K562 treated with DMSO at 1 percent for 4 hours (cell line): ENCODE results near the gene ALOX15. TPM values are rescaled to one million over a fixed set of nuclear protein-coding genes. Genes with fewer than 3 reads are reported as not detected.

Experiments
- total RNA-seq: library from RNA; unstranded; fragments of 300-600 nt; gene quantifications from 2 replicates; pipeline ENCODE4 v1.2.3, GENCODE V29; 2022; ENCODE audit not compliant: insufficient read depth

ALOX15 gene
- total RNA-seq: not detected in 2 replicates

GRCh38 chr17:4641297-4642195 lies at the start of gene ALOX15:
TSS of gene ALOX15 (minus strand) at chr17:4641678. CDS start at chr17:4641651, 27 bp downstream.

GRCh38 chr17:4584101-4584916 lies 57.2 kb downstream of the ALOX15 start, which contains the start of gene SMTNL2:
TSS of gene SMTNL2 (plus strand) at chr17:4584529. CDS start at chr17:4584606, 77 bp downstream.

Other genes starting within 250 kb of the ALOX15 start
- gene SPNS3, start 207.7 kb downstream of the ALOX15 start, total RNA-seq: not detected in 2 replicates
- gene SPNS2, start 142.8 kb downstream of the ALOX15 start, total RNA-seq: not detected in 2 replicates
- gene MYBBP1A, start 86.3 kb downstream of the ALOX15 start, total RNA-seq: 14.2 and 18.0 TPM in 2 replicates
- not detected in 2 replicates for gene GGT6, start 81.1 kb downstream of the ALOX15 start, total RNA-seq
- not detected in 2 replicates for gene SMTNL2, start 57.1 kb downstream of the ALOX15 start, total RNA-seq
- 37.2 and 38.9 TPM in 2 replicates for gene PELP1, start 62.5 kb upstream of the ALOX15 start, total RNA-seq
- gene ARRB2, start 69.0 kb upstream of the ALOX15 start, total RNA-seq: 18.1 and 20.6 TPM in 2 replicates
- 4.9 and 10.5 TPM in 2 replicates for gene MED11, start 89.8 kb upstream of the ALOX15 start, total RNA-seq
- not detected in 2 replicates for gene ZMYND15, start 98.2 kb upstream of the ALOX15 start, total RNA-seq
- gene CXCL16, start 98.2 kb upstream of the ALOX15 start, total RNA-seq: not detected in 2 replicates
- gene TM4SF5, start 130.2 kb upstream of the ALOX15 start, total RNA-seq: not detected in 2 replicates
- not detected in 2 replicates for gene VMO1, start 144.7 kb upstream of the ALOX15 start, total RNA-seq
- gene GLTPD2, start 147.3 kb upstream of the ALOX15 start, total RNA-seq: 1.6 TPM in 1 of 2 replicates, not detected in the other
- gene PSMB6, start 154.5 kb upstream of the ALOX15 start, total RNA-seq: 139 and 156 TPM in 2 replicates
- gene PLD2, start 165.5 kb upstream of the ALOX15 start, total RNA-seq: 4.0 and 14.9 TPM in 2 replicates
- 22.4 and 27.5 TPM in 2 replicates for gene MINK1, start 191.7 kb upstream of the ALOX15 start, total RNA-seq